Measurements from ENCODE around the gene CNNM1. TPM values are rescaled to one million over a fixed set of nuclear protein-coding genes. Genes with fewer than 3 reads are reported as not detected.

CNNM1 gene
- total RNA-seq, 1 experiment from 2014 or later, result 0.90 TPM

DNA sequence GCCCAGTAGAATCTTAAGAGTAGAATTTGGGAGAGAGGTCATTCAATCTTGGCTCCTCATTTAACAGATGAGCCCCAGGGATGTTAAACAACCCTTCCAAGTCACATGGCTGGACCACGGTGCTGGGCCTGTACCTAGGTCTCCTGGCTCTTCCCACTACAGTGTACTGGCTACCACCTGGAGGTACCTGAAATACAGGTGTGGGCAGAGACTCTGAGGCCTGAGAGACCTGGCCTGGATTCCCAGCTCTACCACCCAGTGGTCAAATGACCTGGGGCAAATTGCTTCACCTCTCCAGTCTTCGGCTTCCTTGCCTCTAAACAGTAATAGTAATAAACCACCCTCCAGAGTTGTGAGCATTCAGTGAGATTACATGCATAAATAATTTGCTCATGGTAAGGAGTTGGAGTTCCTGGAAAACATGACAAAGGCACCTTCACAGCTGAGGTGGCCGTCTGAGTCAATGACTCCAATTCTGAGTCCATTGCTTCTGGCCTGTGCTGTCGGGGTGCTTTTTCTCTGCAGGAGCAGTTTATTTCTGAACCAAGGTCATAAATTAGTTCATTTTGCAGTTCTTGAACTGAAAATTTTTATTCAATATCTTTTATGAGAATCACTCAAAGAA is 98.5 kb downstream of the CNNM1 start:
- ChIA-PET POLR2A (no interaction called here), CTCF (interaction anchor here (1.0 kb wide), 1 partner anchor 8 kb away, joined by 3 read pairs; no protein-coding TSS in a partner anchor)
- DNase-seq (ENCODE audit: low spot score), result no peak
- Mint-ChIP-seq H3K27me3 (ENCODE audit: low read depth) (no peaks in the 10 kb centered on the region), H3K4me3 (no peak overlapping the region), H3K27ac (no peak overlapping the region), H3K4me1 (peaks cover 18% of the 10 kb centered on the region), H3K9me3 (no peaks in the 10 kb centered on the region), H3K36me3 (peaks cover 4% of the 10 kb centered on the region; the same call in 1 of the 2 replicates)
- no peak for ATAC-seq
- TF ChIP-seq ATF3 (CRISPR knock-in tag; conservative IDR thresholded peaks at IDR 0.05) (no peak), KAT7 (CRISPR knock-in tag; IDR thresholded peaks at IDR 0.05; ENCODE audit: borderline replicate concordance) (no peak), SOX15 (CRISPR knock-in tag; IDR thresholded peaks at IDR 0.05) (no peak), ZNF416 (CRISPR knock-in tag; IDR thresholded peaks at IDR 0.05) (no peak)

DNA sequence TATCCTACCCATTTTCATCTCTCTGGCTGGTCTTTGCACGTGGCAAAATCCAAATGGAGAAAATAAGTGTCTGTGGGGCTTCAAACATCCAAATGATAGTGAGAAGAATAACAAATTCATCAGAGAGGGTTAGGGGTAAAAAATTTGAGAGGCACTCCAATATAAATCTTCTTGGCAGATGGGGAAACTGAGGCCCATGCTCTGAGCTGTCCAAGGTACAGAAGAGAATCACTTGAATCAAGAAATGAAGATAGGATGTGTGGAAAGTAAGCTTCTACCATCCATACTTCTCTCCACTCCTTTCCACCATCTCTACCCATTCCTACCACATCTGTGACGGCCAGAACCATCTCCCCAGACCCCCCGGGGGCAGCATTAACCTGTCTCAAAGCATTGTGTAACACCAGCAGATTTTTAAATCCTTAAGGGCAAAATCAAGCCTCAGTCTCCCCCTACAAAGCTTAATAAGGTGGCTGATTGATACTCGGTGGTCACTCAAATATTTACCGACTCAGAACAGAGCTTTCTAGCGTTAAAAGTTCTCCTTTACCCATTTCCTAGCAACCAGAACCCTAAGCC is 100.5 kb downstream of the CNNM1 start:
- no peaks in the 10 kb centered on the region for H3K9me3 Mint-ChIP-seq
- TF ChIP-seq HMGA2 (CRISPR knock-in tag; IDR thresholded peaks at IDR 0.05) (no peak), GRHL2 (CRISPR knock-in tag; IDR thresholded peaks at IDR 0.05; ENCODE audit: insufficient replicate concordance, severe bottlenecking) (no peak), GABPB1 (CRISPR knock-in tag; IDR thresholded peaks at IDR 0.05) (no peak)
- TF ChIP-seq, protein P1, sequence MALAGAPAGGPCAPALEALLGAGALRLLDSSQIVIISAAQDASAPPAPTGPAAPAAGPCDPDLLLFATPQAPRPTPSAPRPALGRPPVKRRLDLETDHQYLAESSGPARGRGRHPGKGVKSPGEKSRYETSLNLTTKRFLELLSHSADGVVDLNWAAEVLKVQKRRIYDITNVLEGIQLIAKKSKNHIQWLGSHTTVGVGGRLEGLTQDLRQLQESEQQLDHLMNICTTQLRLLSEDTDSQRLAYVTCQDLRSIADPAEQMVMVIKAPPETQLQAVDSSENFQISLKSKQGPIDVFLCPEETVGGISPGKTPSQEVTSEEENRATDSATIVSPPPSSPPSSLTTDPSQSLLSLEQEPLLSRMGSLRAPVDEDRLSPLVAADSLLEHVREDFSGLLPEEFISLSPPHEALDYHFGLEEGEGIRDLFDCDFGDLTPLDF (CRISPR knock-in tag; IDR thresholded peaks at IDR 0.05), result no peak
- peaks cover 4% of the 10 kb centered on the region; the same call in 1 of the 2 replicates for H3K36me3 Mint-ChIP-seq
- POLR2A ChIA-PET, result interaction anchor here (1.2 to 2.0 kb wide), 2 partner anchors 20 to 191 kb away, joined by 8 to 9 read pairs; partner anchors contain the start of gene SLC25A28
- no peaks in the 10 kb centered on the region for H3K27me3 Mint-ChIP-seq (ENCODE audit: low read depth)
- DNase-seq (ENCODE audit: low spot score) (no peak), ATAC-seq (no peak)
- H3K27ac Mint-ChIP-seq, result peak overlapping the region; percentile 92
- peaks cover 18% of the 10 kb centered on the region for H3K4me1 Mint-ChIP-seq
- CTCF ChIA-PET, result interaction anchor here (1.1 to 1.7 kb wide), 3 partner anchors 21 to 230 kb away, joined by 3 to 13 read pairs (median 5); partner anchors contain the start of gene ENTPD7
- peak overlapping the region; percentile 99 for H3K4me3 Mint-ChIP-seq

- POLR2A ChIA-PET, result interaction anchor here (0.7 to 2.0 kb wide), 10 partner anchors 19 to 229 kb away, joined by 3 to 9 read pairs (median 6); partner anchors contain the start of genes CNNM1, ENTPD7, NKX2-3 and SLC25A28
- TF ChIP-seq JUN (CRISPR knock-in tag; IDR thresholded peaks at IDR 0.05) (0 out of 2 replicates have a peak, but pooled peaks have one; percentile 38), TP53 (CRISPR knock-in tag; IDR thresholded peaks at IDR 0.05) (0 out of 2 replicates have a peak, but pooled peaks have one; percentile 37), GTF2I (CRISPR knock-in tag; conservative IDR thresholded peaks at IDR 0.05) (peak; percentile 79), ATF2 (CRISPR knock-in tag; IDR thresholded peaks at IDR 0.05; ENCODE audit: borderline replicate concordance, low read depth) (no peak), ZNF317 (CRISPR knock-in tag; IDR thresholded peaks at IDR 0.05; ENCODE audit: borderline replicate concordance, low read depth) (0 out of 2 replicates have a peak, but pooled peaks have one; percentile 18), TEAD1 (CRISPR knock-in tag; IDR thresholded peaks at IDR 0.05) (0 out of 2 replicates have a peak, but pooled peaks have one; percentile 18)
- TF ChIP-seq, protein P2, sequence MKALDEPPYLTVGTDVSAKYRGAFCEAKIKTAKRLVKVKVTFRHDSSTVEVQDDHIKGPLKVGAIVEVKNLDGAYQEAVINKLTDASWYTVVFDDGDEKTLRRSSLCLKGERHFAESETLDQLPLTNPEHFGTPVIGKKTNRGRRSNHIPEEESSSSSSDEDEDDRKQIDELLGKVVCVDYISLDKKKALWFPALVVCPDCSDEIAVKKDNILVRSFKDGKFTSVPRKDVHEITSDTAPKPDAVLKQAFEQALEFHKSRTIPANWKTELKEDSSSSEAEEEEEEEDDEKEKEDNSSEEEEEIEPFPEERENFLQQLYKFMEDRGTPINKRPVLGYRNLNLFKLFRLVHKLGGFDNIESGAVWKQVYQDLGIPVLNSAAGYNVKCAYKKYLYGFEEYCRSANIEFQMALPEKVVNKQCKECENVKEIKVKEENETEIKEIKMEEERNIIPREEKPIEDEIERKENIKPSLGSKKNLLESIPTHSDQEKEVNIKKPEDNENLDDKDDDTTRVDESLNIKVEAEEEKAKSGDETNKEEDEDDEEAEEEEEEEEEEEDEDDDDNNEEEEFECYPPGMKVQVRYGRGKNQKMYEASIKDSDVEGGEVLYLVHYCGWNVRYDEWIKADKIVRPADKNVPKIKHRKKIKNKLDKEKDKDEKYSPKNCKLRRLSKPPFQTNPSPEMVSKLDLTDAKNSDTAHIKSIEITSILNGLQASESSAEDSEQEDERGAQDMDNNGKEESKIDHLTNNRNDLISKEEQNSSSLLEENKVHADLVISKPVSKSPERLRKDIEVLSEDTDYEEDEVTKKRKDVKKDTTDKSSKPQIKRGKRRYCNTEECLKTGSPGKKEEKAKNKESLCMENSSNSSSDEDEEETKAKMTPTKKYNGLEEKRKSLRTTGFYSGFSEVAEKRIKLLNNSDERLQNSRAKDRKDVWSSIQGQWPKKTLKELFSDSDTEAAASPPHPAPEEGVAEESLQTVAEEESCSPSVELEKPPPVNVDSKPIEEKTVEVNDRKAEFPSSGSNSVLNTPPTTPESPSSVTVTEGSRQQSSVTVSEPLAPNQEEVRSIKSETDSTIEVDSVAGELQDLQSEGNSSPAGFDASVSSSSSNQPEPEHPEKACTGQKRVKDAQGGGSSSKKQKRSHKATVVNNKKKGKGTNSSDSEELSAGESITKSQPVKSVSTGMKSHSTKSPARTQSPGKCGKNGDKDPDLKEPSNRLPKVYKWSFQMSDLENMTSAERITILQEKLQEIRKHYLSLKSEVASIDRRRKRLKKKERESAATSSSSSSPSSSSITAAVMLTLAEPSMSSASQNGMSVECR (CRISPR knock-in tag; IDR thresholded peaks at IDR 0.05; ENCODE audit: borderline replicate concordance), result no peak
- Mint-ChIP-seq H3K4me3 (peak overlapping the region; percentile 99), H3K27me3 (ENCODE audit: low read depth) (no peaks in the 10 kb centered on the region), H3K36me3 (no peaks in the 10 kb centered on the region; the same call in 1 of the 2 replicates), H3K27ac (peak overlapping the region; percentile 92), H3K4me1 (peaks cover 18% of the 10 kb centered on the region), H3K9me3 (no peaks in the 10 kb centered on the region)
- ATAC-seq (no peak), DNase-seq (ENCODE audit: low spot score) (no peak)
- CTCF ChIA-PET, result interaction anchor here (1.0 to 1.7 kb wide), 7 partner anchors 18 to 229 kb away, joined by 3 to 13 read pairs (median 5); partner anchors contain the start of gene ENTPD7
These were observed 100.9 kb downstream of the CNNM1 start for GRCh38 chr10:99430116-99430450.
